BJ (cell line): ENCODE data around the gene XXYLT1. TPM values are rescaled to one million over a fixed set of nuclear protein-coding genes. Genes with fewer than 3 reads are reported as not detected.

Experiments
- CTCF ChIA-PET: fragments of 350-600 bp; formaldehyde crosslinking; extraction: SDS; loops from one replicate; lab custom pipeline; 2021; ENCODE audit warnings: antibody characterized with exemption, inconsistent platforms; lab: Yijun Ruan, JAX
- POLR2A ChIA-PET: fragments of 300-600 bp; sonication (Branson Sonifier 250); formaldehyde crosslinking; extraction: SDS; loops from one replicate; lab custom pipeline; 2021; ENCODE audit warnings: antibody characterized with exemption; lab: Charles Lee
- DNase-seq: peaks from one replicate; pipeline ENCODE4 v3.0.0-alpha.2; 2011; ENCODE audit warnings: low read depth
- H3K27me3 ChIP-seq: 2 replicates; pipeline ENCODE4 v1.6.0; 2011; ENCODE audit warnings: low read length; ENCODE audit not compliant: control insufficient read depth, insufficient read depth
- H3K36me3 ChIP-seq: 2 replicates; pipeline ENCODE4 v1.5.1; 2011; ENCODE audit warnings: low read length; ENCODE audit not compliant: control insufficient read depth, insufficient read depth
- H3K4me3 ChIP-seq: 2 replicates; pipeline ENCODE4 v1.5.1; 2011; ENCODE audit warnings: low read depth, mild to moderate bottlenecking, control low read depth, low read length
- polyA plus RNA-seq: library from polyadenylated mRNA; depleted of rRNA; stranded (reverse); fragments of >200 nt; gene quantifications from 2 replicates; pipeline ENCODE4 v1.2.3, GENCODE V29; 2011
- TF ChIP-seq, protein P1 (sequence below): IDR thresholded peaks from 2 replicates; pipeline ENCODE4 v1.5.1; 2011; ENCODE audit warnings: low read depth, mild to moderate bottlenecking, control low read depth, inconsistent platforms, low read length, moderate library complexity; ENCODE audit not compliant: insufficient read depth

XXYLT1 gene
- polyA plus RNA-seq, 1 experiment = 33.5 TPM

DNA sequence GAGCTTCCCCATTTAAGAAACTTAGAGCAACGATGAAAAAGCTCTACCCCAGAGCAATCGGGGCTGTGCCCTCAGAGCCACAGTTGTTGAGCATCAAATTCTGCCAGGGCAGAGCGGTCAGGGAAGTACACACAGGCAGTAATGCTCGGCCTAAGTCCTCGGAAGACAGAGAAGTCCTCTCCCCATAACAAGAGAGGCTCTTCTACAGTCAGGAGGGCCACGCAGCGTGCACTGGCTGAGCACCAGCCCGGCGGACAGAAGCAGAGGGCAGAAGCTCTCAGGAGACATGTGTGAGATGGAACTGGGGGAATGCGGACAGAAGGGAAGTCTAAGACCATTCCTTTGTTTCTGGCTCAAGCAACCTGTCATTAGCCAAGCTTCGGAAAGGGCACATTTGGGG is 95.9 kb downstream of the XXYLT1 start:
- Histone ChIP-seq H3K4me3 (no peak overlapping the region), H3K36me3 (no peaks in the 10 kb centered on the region; the same call in 1 of the 2 replicates), H3K27me3 (no peaks in the 10 kb centered on the region)
- ChIA-PET CTCF (interaction anchor here (0.6 to 3.0 kb wide), 5 partner anchors 13 to 629 kb away, joined by 3 to 12 read pairs (median 3); no protein-coding TSS in a partner anchor), POLR2A (no interaction called here)
- TF ChIP-seq, protein P1, sequence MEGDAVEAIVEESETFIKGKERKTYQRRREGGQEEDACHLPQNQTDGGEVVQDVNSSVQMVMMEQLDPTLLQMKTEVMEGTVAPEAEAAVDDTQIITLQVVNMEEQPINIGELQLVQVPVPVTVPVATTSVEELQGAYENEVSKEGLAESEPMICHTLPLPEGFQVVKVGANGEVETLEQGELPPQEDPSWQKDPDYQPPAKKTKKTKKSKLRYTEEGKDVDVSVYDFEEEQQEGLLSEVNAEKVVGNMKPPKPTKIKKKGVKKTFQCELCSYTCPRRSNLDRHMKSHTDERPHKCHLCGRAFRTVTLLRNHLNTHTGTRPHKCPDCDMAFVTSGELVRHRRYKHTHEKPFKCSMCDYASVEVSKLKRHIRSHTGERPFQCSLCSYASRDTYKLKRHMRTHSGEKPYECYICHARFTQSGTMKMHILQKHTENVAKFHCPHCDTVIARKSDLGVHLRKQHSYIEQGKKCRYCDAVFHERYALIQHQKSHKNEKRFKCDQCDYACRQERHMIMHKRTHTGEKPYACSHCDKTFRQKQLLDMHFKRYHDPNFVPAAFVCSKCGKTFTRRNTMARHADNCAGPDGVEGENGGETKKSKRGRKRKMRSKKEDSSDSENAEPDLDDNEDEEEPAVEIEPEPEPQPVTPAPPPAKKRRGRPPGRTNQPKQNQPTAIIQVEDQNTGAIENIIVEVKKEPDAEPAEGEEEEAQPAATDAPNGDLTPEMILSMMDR = no peak
- DNase-seq = no peak

DNA sequence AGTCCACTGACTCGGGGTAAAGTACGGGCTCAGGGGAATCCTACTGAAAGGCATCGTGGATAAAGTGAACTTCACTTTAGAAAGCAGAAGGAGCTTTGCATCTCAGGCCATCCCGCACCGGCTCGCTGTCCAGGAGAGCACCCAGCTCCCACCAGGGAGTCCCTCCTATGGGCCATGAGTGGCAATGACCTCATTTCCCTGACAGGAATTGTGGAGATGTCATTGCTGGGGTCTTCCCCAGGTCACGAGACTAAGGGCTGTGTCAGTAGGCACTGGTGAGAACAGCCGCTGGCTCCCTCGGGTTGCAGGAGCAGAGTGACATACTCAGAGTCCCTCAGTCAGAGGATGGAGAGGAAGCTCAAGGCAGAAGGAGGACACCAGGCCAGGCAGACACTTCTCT is 97.3 kb downstream of the XXYLT1 start:
- ChIA-PET POLR2A (no interaction called here), CTCF (interaction anchor here (3.0 kb wide), 1 partner anchor 14 kb away, joined by 12 read pairs; no protein-coding TSS in a partner anchor)
- TF ChIP-seq, protein P1 = no peak
- DNase-seq = no peak
- no peaks in the 10 kb centered on the region for H3K27me3 ChIP-seq
- no peak overlapping the region for H3K4me3 ChIP-seq
- no peaks in the 10 kb centered on the region; the same call in 1 of the 2 replicates for H3K36me3 ChIP-seq

DNA sequence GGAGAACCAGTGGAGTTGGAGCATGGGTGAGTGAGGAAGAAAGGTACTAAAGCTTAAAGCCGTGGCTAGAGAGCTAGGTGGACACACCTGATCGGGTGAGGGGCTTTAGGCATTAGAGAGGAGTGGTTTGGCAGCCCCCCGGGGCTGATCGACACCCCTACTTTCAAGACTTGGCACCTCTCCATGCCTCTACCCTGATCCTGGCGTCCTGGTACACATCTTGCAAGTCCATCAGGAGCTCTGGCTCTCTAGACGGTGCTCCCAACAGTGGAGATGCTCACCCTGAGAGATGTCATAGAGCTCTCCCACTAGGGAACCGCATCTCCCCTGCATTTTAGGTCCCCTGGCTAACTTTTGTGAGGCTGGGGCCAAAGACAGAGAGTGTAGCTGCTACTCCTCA is 98.1 kb downstream of the XXYLT1 start:
- TF ChIP-seq, protein P1 = no peak
- no peak for DNase-seq
- CTCF ChIA-PET = interaction anchor here (0.7 to 3.0 kb wide), 2 partner anchors 15 to 31 kb away, joined by 3 to 12 read pairs; no protein-coding TSS in a partner anchor
- H3K36me3 ChIP-seq = no peaks in the 10 kb centered on the region; the same call in 1 of the 2 replicates
- H3K4me3 ChIP-seq = no peak overlapping the region
- no peaks in the 10 kb centered on the region for H3K27me3 ChIP-seq
- POLR2A ChIA-PET = no interaction called here

DNA sequence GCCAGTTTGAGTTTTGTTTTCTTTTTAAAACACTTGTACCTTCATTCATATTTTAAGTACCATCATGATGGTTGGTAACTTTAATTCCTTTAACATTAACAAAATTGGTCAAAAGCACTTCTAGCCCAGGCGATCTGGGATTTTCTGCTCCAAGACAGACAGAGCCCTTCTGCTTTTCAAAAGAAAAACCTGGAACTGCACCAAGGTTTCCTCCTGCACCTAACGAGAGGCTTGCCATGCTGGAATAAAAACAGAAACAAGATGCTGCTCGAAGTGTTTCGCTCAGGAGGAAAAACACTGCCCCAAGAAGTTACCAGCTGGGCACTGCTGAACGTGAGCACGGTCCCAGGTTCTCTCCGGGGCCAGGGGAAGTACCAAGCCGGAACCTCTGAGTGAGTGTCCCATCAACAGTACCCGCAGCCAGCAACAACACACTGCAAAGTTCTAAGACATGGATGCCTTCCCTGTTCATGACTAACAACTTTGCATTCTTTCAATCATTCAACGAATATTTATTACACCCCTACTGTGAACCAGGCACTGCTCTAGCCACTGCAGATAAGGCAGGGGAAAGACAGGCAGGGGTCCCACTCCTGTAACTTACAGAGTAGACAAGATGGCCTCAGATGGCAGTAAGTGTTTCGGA is 98.8 kb downstream of the XXYLT1 start:
- no peak for DNase-seq
- ChIA-PET CTCF (interaction anchor here (0.7 kb wide), 1 partner anchor 31 kb away, joined by 3 read pairs; no protein-coding TSS in a partner anchor), POLR2A (no interaction called here)
- Histone ChIP-seq H3K36me3 (no peaks in the 10 kb centered on the region; the same call in 1 of the 2 replicates), H3K4me3 (no peak overlapping the region), H3K27me3 (no peaks in the 10 kb centered on the region)
- TF ChIP-seq, protein P1 = no peak

DNA sequence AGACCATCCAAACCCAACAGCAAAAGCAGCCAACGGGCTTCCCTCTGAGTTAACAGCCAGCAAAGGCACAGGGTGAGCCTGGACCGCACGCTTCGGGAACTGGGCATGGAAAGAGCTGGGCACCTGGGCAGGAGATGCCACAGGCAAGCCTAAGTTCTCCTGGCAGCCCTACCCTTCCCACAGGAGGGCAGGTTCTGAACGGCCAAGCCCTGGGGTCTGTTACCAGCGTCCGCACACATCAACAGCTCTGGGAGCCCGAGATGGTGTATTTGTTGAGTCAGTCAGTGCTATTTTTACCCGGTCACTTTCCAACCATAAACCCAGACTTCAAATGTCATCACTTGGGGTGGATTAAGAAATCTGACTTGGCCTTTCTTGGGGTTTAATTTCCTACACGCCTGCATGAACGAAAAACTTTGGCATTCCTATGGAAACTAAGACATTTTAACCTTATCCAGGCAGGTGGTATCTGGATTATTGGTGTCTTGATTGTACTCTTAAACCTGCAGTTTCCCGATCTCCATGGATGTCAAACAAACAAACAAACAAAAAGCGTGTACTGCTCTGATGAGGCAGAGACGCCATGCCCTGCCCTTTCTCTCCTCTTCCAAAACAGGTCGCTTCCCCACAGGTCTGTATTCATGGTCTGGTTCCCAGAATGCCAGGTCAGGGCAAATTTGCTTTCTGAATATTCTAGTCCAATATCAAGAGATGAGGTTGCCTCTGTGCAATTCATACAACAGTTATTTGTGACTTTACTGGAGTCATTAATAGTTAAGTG is 99.7 kb downstream of the XXYLT1 start:
- no peak for DNase-seq
- Histone ChIP-seq H3K27me3 (no peaks in the 10 kb centered on the region), H3K36me3 (no peaks in the 10 kb centered on the region; the same call in 1 of the 2 replicates), H3K4me3 (no peak overlapping the region)
- ChIA-PET CTCF (no interaction called here), POLR2A (interaction anchor here (0.6 kb wide), 1 partner anchor 11 kb away, joined by 4 read pairs; no protein-coding TSS in a partner anchor)
- TF ChIP-seq, protein P1 = no peak
